Measurements from ENCODE around the gene HRAS.

DNA sequence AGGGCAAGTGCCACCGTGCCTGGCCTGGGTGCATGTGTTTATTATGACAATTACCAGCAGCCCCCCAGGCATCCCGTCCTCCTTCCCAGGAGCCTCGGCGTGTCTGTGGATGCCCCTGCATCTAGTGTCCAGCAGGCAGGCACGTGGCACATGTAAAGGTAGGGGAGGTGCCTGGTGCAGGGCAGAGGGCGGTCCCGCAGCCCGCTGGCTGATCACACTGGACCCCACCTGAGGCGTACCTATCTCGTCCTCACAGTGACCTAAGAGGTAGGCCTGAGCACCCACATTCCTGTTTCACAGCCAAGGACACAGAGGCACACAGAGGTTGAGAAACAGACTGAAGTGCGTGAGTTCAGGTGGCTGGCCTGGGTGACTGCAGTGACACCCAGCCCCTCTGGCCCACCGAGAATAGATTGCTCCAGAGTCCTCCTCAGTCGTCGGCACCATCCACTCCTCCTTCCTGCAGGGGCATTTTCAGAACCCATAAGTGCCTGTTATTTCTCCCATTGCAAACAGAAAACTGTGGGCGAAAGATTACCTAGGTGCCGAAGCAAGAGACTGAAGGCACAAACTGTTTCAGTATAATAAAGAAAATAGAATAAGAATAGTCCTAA, 37.9 kb upstream of the HRAS start:
- TF ChIP-seq, protein P1, sequence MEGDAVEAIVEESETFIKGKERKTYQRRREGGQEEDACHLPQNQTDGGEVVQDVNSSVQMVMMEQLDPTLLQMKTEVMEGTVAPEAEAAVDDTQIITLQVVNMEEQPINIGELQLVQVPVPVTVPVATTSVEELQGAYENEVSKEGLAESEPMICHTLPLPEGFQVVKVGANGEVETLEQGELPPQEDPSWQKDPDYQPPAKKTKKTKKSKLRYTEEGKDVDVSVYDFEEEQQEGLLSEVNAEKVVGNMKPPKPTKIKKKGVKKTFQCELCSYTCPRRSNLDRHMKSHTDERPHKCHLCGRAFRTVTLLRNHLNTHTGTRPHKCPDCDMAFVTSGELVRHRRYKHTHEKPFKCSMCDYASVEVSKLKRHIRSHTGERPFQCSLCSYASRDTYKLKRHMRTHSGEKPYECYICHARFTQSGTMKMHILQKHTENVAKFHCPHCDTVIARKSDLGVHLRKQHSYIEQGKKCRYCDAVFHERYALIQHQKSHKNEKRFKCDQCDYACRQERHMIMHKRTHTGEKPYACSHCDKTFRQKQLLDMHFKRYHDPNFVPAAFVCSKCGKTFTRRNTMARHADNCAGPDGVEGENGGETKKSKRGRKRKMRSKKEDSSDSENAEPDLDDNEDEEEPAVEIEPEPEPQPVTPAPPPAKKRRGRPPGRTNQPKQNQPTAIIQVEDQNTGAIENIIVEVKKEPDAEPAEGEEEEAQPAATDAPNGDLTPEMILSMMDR (IDR thresholded peaks at IDR 0.05), result no peak
- no peak for TF ChIP-seq POLR2A (IDR thresholded peaks at IDR 0.05)

Data from body of pancreas (tissue), 4 donors.